ENCODE data around the gene ANKH. TPM values are rescaled to one million over a fixed set of nuclear protein-coding genes. Genes with fewer than 3 reads are reported as not detected.

ANKH gene
- total RNA-seq, 1 experiment from 2014 or later, result 81.4 TPM

DNA sequence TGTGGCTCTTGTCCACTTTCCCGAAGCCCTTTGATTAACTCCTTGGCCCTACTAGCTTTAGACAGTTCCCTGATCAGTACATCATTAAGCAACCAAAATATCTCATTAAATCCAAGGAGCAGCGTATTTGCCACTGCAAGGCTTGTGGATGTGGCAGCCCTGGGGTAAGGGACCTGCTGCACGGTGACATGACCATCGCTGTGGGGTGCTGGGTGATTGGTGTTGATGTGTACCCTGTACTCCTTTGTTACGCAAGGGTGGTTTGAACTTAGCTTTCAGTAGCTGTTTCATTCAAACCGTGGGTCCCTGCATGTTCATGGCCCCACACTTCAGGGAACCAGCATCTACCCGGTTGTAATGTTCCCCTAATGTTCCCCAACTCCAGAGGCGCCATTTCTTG lies 166.0 kb downstream of the ANKH start:
- CTCF ChIA-PET, result no interaction called here
- H4K20me1 ChIP-seq (ENCODE audit: insufficient read depth), result no peaks in the 10 kb centered on the region
- DNase-seq, result no peak
- H2AFZ ChIP-seq, result no peak overlapping the region
- intact Hi-C loops (cut with micrococcal nuclease; ENCODE audit: unreplicated experiment), result no loop called here
- no peak overlapping the region for H3K4me2 ChIP-seq
- no peaks in the 10 kb centered on the region for H3K4me1 ChIP-seq (replicated peaks; ENCODE audit: insufficient read depth)
- no peaks in the 10 kb centered on the region for H3K9me3 ChIP-seq (ENCODE audit: insufficient read depth, low read depth)
- no peak overlapping the region for H3K27ac ChIP-seq
- H3K4me3 ChIP-seq, result no peak overlapping the region
- TF ChIP-seq, protein P1, sequence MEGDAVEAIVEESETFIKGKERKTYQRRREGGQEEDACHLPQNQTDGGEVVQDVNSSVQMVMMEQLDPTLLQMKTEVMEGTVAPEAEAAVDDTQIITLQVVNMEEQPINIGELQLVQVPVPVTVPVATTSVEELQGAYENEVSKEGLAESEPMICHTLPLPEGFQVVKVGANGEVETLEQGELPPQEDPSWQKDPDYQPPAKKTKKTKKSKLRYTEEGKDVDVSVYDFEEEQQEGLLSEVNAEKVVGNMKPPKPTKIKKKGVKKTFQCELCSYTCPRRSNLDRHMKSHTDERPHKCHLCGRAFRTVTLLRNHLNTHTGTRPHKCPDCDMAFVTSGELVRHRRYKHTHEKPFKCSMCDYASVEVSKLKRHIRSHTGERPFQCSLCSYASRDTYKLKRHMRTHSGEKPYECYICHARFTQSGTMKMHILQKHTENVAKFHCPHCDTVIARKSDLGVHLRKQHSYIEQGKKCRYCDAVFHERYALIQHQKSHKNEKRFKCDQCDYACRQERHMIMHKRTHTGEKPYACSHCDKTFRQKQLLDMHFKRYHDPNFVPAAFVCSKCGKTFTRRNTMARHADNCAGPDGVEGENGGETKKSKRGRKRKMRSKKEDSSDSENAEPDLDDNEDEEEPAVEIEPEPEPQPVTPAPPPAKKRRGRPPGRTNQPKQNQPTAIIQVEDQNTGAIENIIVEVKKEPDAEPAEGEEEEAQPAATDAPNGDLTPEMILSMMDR (conservative IDR thresholded peaks at IDR 0.05), result no peak
- TF ChIP-seq EZH2 (IDR thresholded peaks at IDR 0.05; ENCODE audit: low read depth), result no peak
- H3K79me2 ChIP-seq (ENCODE audit: low read depth), result no peaks in the 10 kb centered on the region
- POLR2A ChIA-PET (ENCODE audit: unreplicated experiment), result interaction anchor here (0.7 kb wide), 1 partner anchor 64 kb away, joined by 3 read pairs; no protein-coding TSS in a partner anchor
- H3K36me3 ChIP-seq (ENCODE audit: low read depth), result peaks cover 16% of the 10 kb centered on the region; the same call in 1 of the 2 replicates
- no peaks in the 10 kb centered on the region for H3K9me2 ChIP-seq (ENCODE audit: insufficient read depth)
- H3K27me3 ChIP-seq (ENCODE audit: insufficient read depth, low read depth), result no peaks in the 10 kb centered on the region
- H3F3A ChIP-seq (ENCODE audit: insufficient read depth, low read depth), result 0 out of 2 replicates have a peak, but pooled peaks cover 3% of the 10 kb centered on the region
- BruUV-seq (replicated peaks), result no TSS peak

DNA sequence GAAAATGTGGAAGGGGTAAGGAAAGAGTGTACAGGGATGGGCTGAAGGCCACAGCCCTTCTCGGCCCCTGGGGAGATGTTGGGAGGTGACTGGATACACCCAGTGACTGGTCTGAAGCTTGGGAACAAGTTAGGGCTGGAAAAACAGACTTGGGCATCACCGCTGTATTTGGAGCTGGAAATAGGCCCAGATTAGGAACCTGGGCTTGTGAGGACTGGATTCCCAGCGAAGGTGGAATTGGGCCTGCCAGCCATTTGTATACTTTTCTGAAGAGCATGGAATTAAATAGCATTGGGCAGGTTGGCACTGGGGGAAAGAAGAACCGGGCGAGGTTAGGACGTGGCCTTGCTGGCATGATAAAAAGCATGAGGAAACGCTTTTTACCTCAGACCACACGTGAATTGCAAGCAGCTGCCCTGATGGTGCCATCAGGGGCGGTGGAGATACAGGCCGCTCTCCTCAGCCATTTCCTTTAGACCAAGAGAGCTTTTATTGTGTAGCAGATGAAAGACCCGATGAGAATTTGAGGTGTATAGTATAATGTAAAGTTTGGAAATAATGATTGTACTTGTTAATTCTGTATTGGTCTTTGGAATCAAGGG lies 169.2 kb downstream of the ANKH start:
- no peaks in the 10 kb centered on the region for H3K9me2 ChIP-seq (ENCODE audit: insufficient read depth)

DNA sequence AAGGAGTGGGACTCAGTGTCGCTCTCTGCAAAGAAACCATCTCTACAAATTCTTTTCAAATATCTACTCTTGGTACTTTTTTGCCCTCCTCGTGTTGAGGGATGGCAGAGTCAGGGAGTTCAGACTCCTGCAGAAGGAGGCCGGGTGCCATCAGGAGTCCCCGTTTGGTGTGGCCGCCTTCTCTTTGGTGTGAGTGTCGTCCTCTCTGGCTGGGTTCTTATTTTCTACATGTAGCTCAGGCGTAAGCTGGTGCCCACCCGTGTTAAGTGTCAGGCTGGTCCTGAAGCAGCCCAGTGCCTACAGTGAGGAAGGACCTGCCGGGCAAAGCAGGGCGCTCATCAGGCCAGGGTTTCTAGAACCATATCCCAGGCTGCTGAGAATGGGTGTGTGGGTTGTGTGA lies 170.0 kb downstream of the ANKH start:
- Histone ChIP-seq H3K4me2 (no peak overlapping the region), H3K79me2 (ENCODE audit: low read depth) (no peaks in the 10 kb centered on the region), H4K20me1 (ENCODE audit: insufficient read depth) (no peaks in the 10 kb centered on the region), H3K4me1 (replicated peaks; ENCODE audit: insufficient read depth) (no peaks in the 10 kb centered on the region), H3K9me3 (ENCODE audit: insufficient read depth, low read depth) (no peaks in the 10 kb centered on the region), H3K27me3 (ENCODE audit: insufficient read depth, low read depth) (no peaks in the 10 kb centered on the region), H3K27ac (no peak overlapping the region), H3K9me2 (ENCODE audit: insufficient read depth) (no peaks in the 10 kb centered on the region), H3K36me3 (ENCODE audit: low read depth) (peaks cover 14% of the 10 kb centered on the region; the same call in 1 of the 2 replicates), H3F3A (ENCODE audit: insufficient read depth, low read depth) (0 out of 2 replicates have a peak, but pooled peaks cover 3% of the 10 kb centered on the region), H2AFZ (no peak overlapping the region), H3K4me3 (no peak overlapping the region)
- no peak for DNase-seq
- POLR2A ChIA-PET (ENCODE audit: unreplicated experiment), result no interaction called here
- CTCF ChIA-PET, result no interaction called here
- TF ChIP-seq, protein P1 (conservative IDR thresholded peaks at IDR 0.05), result no peak
- TF ChIP-seq EZH2 (IDR thresholded peaks at IDR 0.05; ENCODE audit: low read depth), result no peak
- intact Hi-C loops (cut with micrococcal nuclease; ENCODE audit: unreplicated experiment), result no loop called here
- no TSS peak for BruUV-seq (replicated peaks)

More for the DNA sequence above, 169.2 kb downstream of the ANKH start:
- Histone ChIP-seq H3K36me3 (ENCODE audit: low read depth) (peaks cover 6% of the 10 kb centered on the region; the same call in 1 of the 2 replicates), H3K27ac (no peak overlapping the region), H4K20me1 (ENCODE audit: insufficient read depth) (no peaks in the 10 kb centered on the region), H3K27me3 (ENCODE audit: insufficient read depth, low read depth) (no peaks in the 10 kb centered on the region), H3K9me3 (ENCODE audit: insufficient read depth, low read depth) (no peaks in the 10 kb centered on the region), H2AFZ (no peak overlapping the region), H3K4me1 (replicated peaks; ENCODE audit: insufficient read depth) (no peaks in the 10 kb centered on the region), H3K4me3 (no peak overlapping the region), H3K79me2 (ENCODE audit: low read depth) (no peaks in the 10 kb centered on the region), H3K4me2 (no peak overlapping the region), H3F3A (ENCODE audit: insufficient read depth, low read depth) (0 out of 2 replicates have a peak, but pooled peaks cover 3% of the 10 kb centered on the region)
- no peak for TF ChIP-seq EZH2 (IDR thresholded peaks at IDR 0.05; ENCODE audit: low read depth)
- TF ChIP-seq, protein P1 (conservative IDR thresholded peaks at IDR 0.05), result no peak
- ChIA-PET POLR2A (ENCODE audit: unreplicated experiment) (interaction anchor here (0.7 kb wide), 1 partner anchor 13 kb away, joined by 3 read pairs; no protein-coding TSS in a partner anchor), CTCF (interaction anchor here (1.1 kb wide), 1 partner anchor 24 kb away, joined by 19 read pairs; no protein-coding TSS in a partner anchor)
- DNase-seq, result no peak
- BruUV-seq (replicated peaks), result no TSS peak
- intact Hi-C loops (cut with micrococcal nuclease; ENCODE audit: unreplicated experiment), result no loop called here
